Large intestine (tissue), 3 donors: ENCODE results near the gene NTM. TPM values are rescaled to one million over a fixed set of nuclear protein-coding genes. Genes with fewer than 3 reads are reported as not detected.

ENCODE experiments used
- DNase-seq, 2 donors: peaks; one replicate each; pipeline versions ENCODE4 v3.0.0 to v3.0.0-alpha.2; 2013
- H3K27ac ChIP-seq: one replicate; pipeline ENCODE4 v1.5.1; 2013; ENCODE audit warnings: low read length
- H3K27me3 ChIP-seq: 2 replicates; pipeline ENCODE4 v1.6.1; 2013; ENCODE audit warnings: low read length; ENCODE audit not compliant: control insufficient read depth, insufficient read depth
- H3K36me3 ChIP-seq: 2 replicates; pipeline ENCODE4 v1.6.1; 2013; ENCODE audit warnings: low read length; ENCODE audit not compliant: control insufficient read depth, insufficient read depth
- H3K4me1 ChIP-seq: one replicate; pipeline ENCODE4 v1.6.1; 2013; ENCODE audit warnings: low read length; ENCODE audit not compliant: control insufficient read depth, insufficient read depth
- H3K4me3 ChIP-seq: one replicate; pipeline ENCODE4 v1.5.1; 2013; ENCODE audit warnings: low read length
- H3K9me3 ChIP-seq: one replicate; pipeline ENCODE4 v1.6.1; 2013; ENCODE audit warnings: mild to moderate bottlenecking, low read depth, low read length, moderate library complexity; ENCODE audit not compliant: control insufficient read depth
- WGBS: methylation state at CpG from one replicate; pipeline ENCODE4 v1.1.5; 2013; ENCODE audit warnings: low lambda C conversion rate; ENCODE audit not compliant: insufficient coverage; 5-methylcytosine and 5-hydroxymethylcytosine counted together
- polyA plus RNA-seq: library from polyadenylated mRNA; unstranded; fragments of 120-200 nt; gene quantifications from one replicate; pipeline ENCODE4 v1.2.1, GENCODE V29; 2013

The NTM gene
- polyA plus RNA-seq, 1 donor: 17.2 TPM

- no CpG with 5 or more reads among the region's 4 CpGs for WGBS
Measured at GRCh38 chr11:132298357-132298756, 927.9 kb downstream of the NTM start.

DNA sequence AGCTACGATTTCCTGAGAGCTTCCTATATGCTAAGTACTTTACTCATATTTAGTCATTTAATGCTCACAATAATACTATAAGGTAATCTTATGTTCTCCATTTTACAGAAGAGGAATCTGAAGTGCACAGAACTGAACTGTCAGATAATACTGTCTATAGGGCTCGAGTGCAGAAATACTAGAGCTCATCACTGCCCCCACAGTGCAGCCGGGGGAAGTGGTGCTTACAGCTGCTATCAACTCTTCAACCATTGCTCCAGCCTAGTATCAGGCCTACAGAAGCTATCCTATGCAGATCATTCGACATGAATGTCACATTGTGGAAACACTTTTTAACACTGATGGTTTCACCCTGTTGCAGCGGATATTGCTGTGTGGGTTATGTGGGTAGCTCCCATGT, 929.9 kb downstream of the NTM start:
- no CpG with 5 or more reads among the region's 5 CpGs for WGBS
- Histone ChIP-seq H3K4me1 (no peaks in the 10 kb centered on the region), H3K4me3 (no peak overlapping the region), H3K9me3 (no peaks in the 10 kb centered on the region), H3K36me3 (no peaks in the 10 kb centered on the region), H3K27me3 (no peaks in the 10 kb centered on the region), H3K27ac (no peak overlapping the region)
- DNase-seq: no peak

More at GRCh38 chr11:132298357-132298756, 927.9 kb downstream of the NTM start:
- Histone ChIP-seq H3K4me3 (no peak overlapping the region), H3K4me1 (no peaks in the 10 kb centered on the region), H3K27me3 (no peaks in the 10 kb centered on the region), H3K27ac (no peak overlapping the region), H3K9me3 (no peaks in the 10 kb centered on the region), H3K36me3 (no peaks in the 10 kb centered on the region)
- DNase-seq: no peak

GRCh38 chr11:132301465-132301864, 931.0 kb downstream of the NTM start:
- Histone ChIP-seq H3K4me1 (no peaks in the 10 kb centered on the region), H3K36me3 (no peaks in the 10 kb centered on the region), H3K27me3 (no peaks in the 10 kb centered on the region), H3K4me3 (no peak overlapping the region), H3K9me3 (no peaks in the 10 kb centered on the region), H3K27ac (no peak overlapping the region)
- no peak for DNase-seq
- WGBS: no CpG with 5 or more reads among the region's 1 CpG

- H3K27ac ChIP-seq: no peak overlapping the region
- DNase-seq: no peak
- no peaks in the 10 kb centered on the region for H3K36me3 ChIP-seq
- no peaks in the 10 kb centered on the region for H3K27me3 ChIP-seq
- H3K4me3 ChIP-seq: no peak overlapping the region
- no peaks in the 10 kb centered on the region for H3K4me1 ChIP-seq
- H3K9me3 ChIP-seq: no peaks in the 10 kb centered on the region
- no CpG with 5 or more reads among the region's 3 CpGs for WGBS
Measured at GRCh38 chr11:132301900-132302299, 931.5 kb downstream of the NTM start.

GRCh38 chr11:132307309-132308020, 937.0 kb downstream of the NTM start:
- no peaks in the 10 kb centered on the region for H3K36me3 ChIP-seq
- no peaks in the 10 kb centered on the region for H3K9me3 ChIP-seq
- no peak overlapping the region for H3K4me3 ChIP-seq
- no peak for DNase-seq
- no peaks in the 10 kb centered on the region for H3K4me1 ChIP-seq
- H3K27ac ChIP-seq: no peak overlapping the region
- no peaks in the 10 kb centered on the region for H3K27me3 ChIP-seq
- 83% methylated on average over 3 of the region's 21 CpGs for WGBS

- no peak overlapping the region for H3K27ac ChIP-seq
- H3K36me3 ChIP-seq: no peaks in the 10 kb centered on the region
- 59% methylated on average over 4 of the region's 10 CpGs for WGBS
- no peaks in the 10 kb centered on the region for H3K27me3 ChIP-seq
- DNase-seq: no peak
- no peak overlapping the region for H3K4me3 ChIP-seq
- H3K9me3 ChIP-seq: no peaks in the 10 kb centered on the region
- H3K4me1 ChIP-seq: no peaks in the 10 kb centered on the region
Measured at GRCh38 chr11:132310390-132311375, 940.3 kb downstream of the NTM start.

- no peaks in the 10 kb centered on the region for H3K9me3 ChIP-seq
- H3K27me3 ChIP-seq: no peaks in the 10 kb centered on the region
- no peak overlapping the region for H3K27ac ChIP-seq
- DNase-seq: no peak
- no peak overlapping the region for H3K4me3 ChIP-seq
- H3K4me1 ChIP-seq: no peaks in the 10 kb centered on the region
- no peaks in the 10 kb centered on the region for H3K36me3 ChIP-seq
- 100% methylated on average over 1 of the region's 2 CpGs for WGBS
Measured at GRCh38 chr11:132311703-132312102, 941.3 kb downstream of the NTM start.

GRCh38 chr11:132312161-132312560, 941.7 kb downstream of the NTM start:
- Histone ChIP-seq H3K36me3 (no peaks in the 10 kb centered on the region), H3K27me3 (no peaks in the 10 kb centered on the region), H3K27ac (no peak overlapping the region), H3K9me3 (no peaks in the 10 kb centered on the region), H3K4me1 (no peaks in the 10 kb centered on the region), H3K4me3 (no peak overlapping the region)
- WGBS: no CpG with 5 or more reads among the region's 5 CpGs
- DNase-seq: no peak

DNA sequence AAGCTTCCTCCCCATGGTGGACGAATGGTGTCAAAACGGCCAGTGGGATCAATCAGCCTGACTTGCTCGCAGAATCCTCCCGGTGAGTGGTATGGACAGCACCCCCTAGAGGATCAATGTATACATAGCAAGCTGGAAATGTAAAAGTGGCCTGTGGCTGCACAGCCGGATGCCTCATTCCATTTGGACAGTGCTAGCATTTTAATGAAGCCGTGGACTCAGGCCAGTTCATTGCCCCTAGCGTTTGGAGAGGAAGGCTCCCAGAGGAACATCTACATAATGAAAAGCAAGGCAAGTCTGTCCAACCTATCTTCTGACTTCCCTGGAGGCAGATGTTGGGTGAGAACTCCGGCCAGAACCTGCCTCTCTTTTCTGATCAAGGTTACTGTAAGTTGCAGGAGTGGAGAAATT, 942.3 kb downstream of the NTM start:
- H3K4me1 ChIP-seq: no peaks in the 10 kb centered on the region
- no peaks in the 10 kb centered on the region for H3K9me3 ChIP-seq
- no peaks in the 10 kb centered on the region for H3K36me3 ChIP-seq
- no peak overlapping the region for H3K27ac ChIP-seq
- no peaks in the 10 kb centered on the region for H3K27me3 ChIP-seq
- no CpG with 5 or more reads among the region's 8 CpGs for WGBS
- no peak overlapping the region for H3K4me3 ChIP-seq
- DNase-seq: no peak

- H3K4me3 ChIP-seq: no peak overlapping the region
- H3K27ac ChIP-seq: no peak overlapping the region
- no peaks in the 10 kb centered on the region for H3K36me3 ChIP-seq
- no peaks in the 10 kb centered on the region for H3K27me3 ChIP-seq
- H3K9me3 ChIP-seq: no peaks in the 10 kb centered on the region
- DNase-seq: no peak
- 86% methylated on average over 1 of the region's 5 CpGs for WGBS
- no peaks in the 10 kb centered on the region for H3K4me1 ChIP-seq
Measured at GRCh38 chr11:132314911-132315455, 944.6 kb downstream of the NTM start.
